Neural cell (in vitro differentiated cells): Measurements from ENCODE around the gene ZNF23. TPM values are rescaled to one million over a fixed set of nuclear protein-coding genes. Genes with fewer than 3 reads are reported as not detected.

Experiments
- H2AFZ ChIP-seq: fragments of 200-600, 300-800 bp; sonication (generic), shearing (Covaris generic); 2 replicates; pipeline ENCODE4 v1.6.0; 2014; ENCODE audit warnings: low read depth, mild to moderate bottlenecking, antibody characterized with exemption, low read length, moderate library complexity
- H3F3A ChIP-seq: fragments of 200-600 bp; shearing (Covaris generic); 2 replicates; pipeline ENCODE4 v1.6.1; 2016; ENCODE audit warnings: mild to moderate bottlenecking, moderate library complexity, mixed read lengths, antibody characterized with exemption, low read length; ENCODE audit not compliant: insufficient read depth, poor library complexity, severe bottlenecking
- H3K27ac ChIP-seq: fragments of 200-600, 300-800 bp; sonication (generic), shearing (Covaris generic); 2 replicates; pipeline ENCODE4 v1.5.1; 2014; ENCODE audit warnings: mild to moderate bottlenecking, low read length, moderate library complexity
- H3K27me3 ChIP-seq: fragments of 300-800, 200-600 bp; sonication (generic), shearing (Covaris generic); 2 replicates; pipeline ENCODE4 v1.6.0; 2014; ENCODE audit warnings: mild to moderate bottlenecking, low read depth, low read length, moderate library complexity; ENCODE audit not compliant: insufficient read depth
- H3K36me3 ChIP-seq: fragments of 300-800, 200-600 bp; sonication (generic), shearing (Covaris generic); 2 replicates; pipeline ENCODE4 v1.5.1; 2014; ENCODE audit warnings: mild to moderate bottlenecking, antibody characterized with exemption, low read length, moderate library complexity; ENCODE audit not compliant: insufficient read depth
- H3K4me2 ChIP-seq: fragments of 300-800, 200-600 bp; sonication (generic), shearing (Covaris generic); 2 replicates; pipeline ENCODE4 v1.6.0; 2014; ENCODE audit warnings: mild to moderate bottlenecking, low read length
- H3K4me3 ChIP-seq: fragments of 300-800, 200-600 bp; sonication (generic), shearing (Covaris generic); 2 replicates; pipeline ENCODE4 v1.5.1; 2014; ENCODE audit warnings: mild to moderate bottlenecking, low read length, moderate library complexity
- H3K79me2 ChIP-seq: fragments of 200-600 bp; shearing (Covaris generic); replicated peaks from 2 replicates; pipeline ENCODE4 v1.6.0; 2014; ENCODE audit warnings: mild to moderate bottlenecking, low read length, moderate library complexity; ENCODE audit not compliant: insufficient read depth
- H3K9ac ChIP-seq: fragments of 300-800, 200-600 bp; sonication (generic), shearing (Covaris generic); 2 replicates; pipeline ENCODE4 v1.6.1; 2016; ENCODE audit warnings: mild to moderate bottlenecking, low read length, mixed read lengths
- H3K9me2 ChIP-seq: fragments of 200-600 bp; shearing (Covaris generic); 2 replicates; pipeline ENCODE4 v1.6.1; 2016; ENCODE audit warnings: mild to moderate bottlenecking, low read length, mixed read lengths; ENCODE audit not compliant: insufficient read depth
- H3K9me3 ChIP-seq: fragments of 200-600, 300-800 bp; sonication (generic), shearing (Covaris generic); 2 replicates; pipeline ENCODE4 v1.6.1; 2016; ENCODE audit warnings: mild to moderate bottlenecking, mixed run types, low read length, moderate library complexity, mixed read lengths
- H4K20me1 ChIP-seq: fragments of 200-600 bp; shearing (Covaris generic); 2 replicates; pipeline ENCODE4 v1.6.1; 2016; ENCODE audit warnings: mild to moderate bottlenecking, mixed run types; ENCODE audit not compliant: insufficient read depth
- EP300 ChIP-seq: fragments of 450-650 bp; conservative IDR thresholded peaks from 2 replicates; pipeline ENCODE4 v1.6.1; 2014; ENCODE audit warnings: antibody characterized with exemption, mild to moderate bottlenecking, moderate library complexity; ENCODE audit not compliant: poor library complexity, severe bottlenecking
- EZH2 ChIP-seq: fragments of 200-600, 300-800 bp; shearing (Covaris generic), sonication (generic); IDR thresholded peaks from 2 replicates; pipeline ENCODE4 v1.6.1; 2014; ENCODE audit warnings: antibody characterized with exemption, low read length, borderline replicate concordance, mild to moderate bottlenecking; ENCODE audit not compliant: insufficient read depth, poor library complexity, severe bottlenecking
- MXI1 ChIP-seq: fragments of 450-650 bp; conservative IDR thresholded peaks from 2 replicates; pipeline ENCODE4 v1.6.1; 2014; ENCODE audit warnings: antibody characterized with exemption, mild to moderate bottlenecking; ENCODE audit not compliant: poor library complexity, severe bottlenecking
- POLR2AphosphoS5 ChIP-seq: IDR thresholded peaks from 2 replicates; pipeline ENCODE4 v1.6.1; 2012
- RAD21 ChIP-seq: fragments of 450-650 bp; conservative IDR thresholded peaks from 2 replicates; pipeline ENCODE4 v1.6.1; 2014; ENCODE audit warnings: antibody characterized with exemption, mild to moderate bottlenecking, moderate library complexity
- SMC3 ChIP-seq: fragments of 450-650 bp; conservative IDR thresholded peaks from 2 replicates; pipeline ENCODE4 v1.6.1; 2014; ENCODE audit warnings: antibody characterized with exemption, mild to moderate bottlenecking, moderate library complexity; ENCODE audit not compliant: poor library complexity
- TAF1 ChIP-seq: IDR thresholded peaks from 2 replicates; pipeline ENCODE4 v1.6.1; 2012; ENCODE audit warnings: low read depth
- polyA plus RNA-seq: library from polyadenylated mRNA; depleted of rRNA; stranded (reverse); fragments of >200 nt; gene quantifications from 2 replicates; pipeline ENCODE4 v1.2.3, GENCODE V29; 2014
- TF ChIP-seq, protein P1 (sequence below): fragments of 450-650 bp; IDR thresholded peaks from 2 replicates; pipeline ENCODE4 v1.5.1; 2014; ENCODE audit warnings: antibody characterized with exemption, mild to moderate bottlenecking, moderate library complexity; ENCODE audit not compliant: poor library complexity, severe bottlenecking
- TF ChIP-seq, protein P2 (sequence below): IDR thresholded peaks from 2 replicates; pipeline ENCODE4 v1.6.1; 2012; ENCODE audit warnings: borderline replicate concordance

The ZNF23 gene
- polyA plus RNA-seq, 1 donor from 2014 or later: 40.4 TPM

DNA sequence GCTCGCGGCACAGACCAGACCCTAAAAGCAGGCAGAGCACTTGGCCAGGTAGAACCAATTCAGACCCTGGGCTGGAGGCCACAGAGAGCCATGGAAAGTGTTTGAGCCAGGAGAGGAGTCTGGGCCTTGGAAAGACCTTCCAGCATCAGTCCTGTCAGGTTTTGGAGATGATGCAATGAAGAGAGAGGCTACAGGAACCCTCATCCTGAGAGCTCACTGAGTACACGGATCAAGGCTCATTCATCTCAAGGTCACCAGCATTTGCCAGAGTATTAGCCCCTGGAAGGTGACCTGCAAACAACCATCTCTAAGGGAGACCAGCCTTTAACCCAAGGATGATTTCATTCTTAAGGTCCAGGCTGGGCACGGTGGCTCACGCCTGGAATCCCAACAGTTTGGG, 48.0 kb downstream of the ZNF23 start:
- Histone ChIP-seq H3K36me3 (no peaks in the 10 kb centered on the region), H3K9me2 (no peaks in the 10 kb centered on the region), H3K4me2 (no peak overlapping the region), H3K9ac (no peak overlapping the region), H3F3A (no peaks in the 10 kb centered on the region), H2AFZ (no peak overlapping the region), H3K27me3 (no peaks in the 10 kb centered on the region), H4K20me1 (no peaks in the 10 kb centered on the region), H3K9me3 (no peaks in the 10 kb centered on the region), H3K79me2 (no peaks in the 10 kb centered on the region), H3K27ac (no peak overlapping the region), H3K4me3 (no peak overlapping the region)
- TF ChIP-seq SMC3: no peak
- TF ChIP-seq EP300: no peak
- TF ChIP-seq TAF1: no peak
- TF ChIP-seq EZH2: no peak
- TF ChIP-seq, protein P1, sequence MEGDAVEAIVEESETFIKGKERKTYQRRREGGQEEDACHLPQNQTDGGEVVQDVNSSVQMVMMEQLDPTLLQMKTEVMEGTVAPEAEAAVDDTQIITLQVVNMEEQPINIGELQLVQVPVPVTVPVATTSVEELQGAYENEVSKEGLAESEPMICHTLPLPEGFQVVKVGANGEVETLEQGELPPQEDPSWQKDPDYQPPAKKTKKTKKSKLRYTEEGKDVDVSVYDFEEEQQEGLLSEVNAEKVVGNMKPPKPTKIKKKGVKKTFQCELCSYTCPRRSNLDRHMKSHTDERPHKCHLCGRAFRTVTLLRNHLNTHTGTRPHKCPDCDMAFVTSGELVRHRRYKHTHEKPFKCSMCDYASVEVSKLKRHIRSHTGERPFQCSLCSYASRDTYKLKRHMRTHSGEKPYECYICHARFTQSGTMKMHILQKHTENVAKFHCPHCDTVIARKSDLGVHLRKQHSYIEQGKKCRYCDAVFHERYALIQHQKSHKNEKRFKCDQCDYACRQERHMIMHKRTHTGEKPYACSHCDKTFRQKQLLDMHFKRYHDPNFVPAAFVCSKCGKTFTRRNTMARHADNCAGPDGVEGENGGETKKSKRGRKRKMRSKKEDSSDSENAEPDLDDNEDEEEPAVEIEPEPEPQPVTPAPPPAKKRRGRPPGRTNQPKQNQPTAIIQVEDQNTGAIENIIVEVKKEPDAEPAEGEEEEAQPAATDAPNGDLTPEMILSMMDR: no peak
- no peak for TF ChIP-seq MXI1
- no peak for TF ChIP-seq RAD21
- TF ChIP-seq POLR2AphosphoS5: no peak
- TF ChIP-seq, protein P2, sequence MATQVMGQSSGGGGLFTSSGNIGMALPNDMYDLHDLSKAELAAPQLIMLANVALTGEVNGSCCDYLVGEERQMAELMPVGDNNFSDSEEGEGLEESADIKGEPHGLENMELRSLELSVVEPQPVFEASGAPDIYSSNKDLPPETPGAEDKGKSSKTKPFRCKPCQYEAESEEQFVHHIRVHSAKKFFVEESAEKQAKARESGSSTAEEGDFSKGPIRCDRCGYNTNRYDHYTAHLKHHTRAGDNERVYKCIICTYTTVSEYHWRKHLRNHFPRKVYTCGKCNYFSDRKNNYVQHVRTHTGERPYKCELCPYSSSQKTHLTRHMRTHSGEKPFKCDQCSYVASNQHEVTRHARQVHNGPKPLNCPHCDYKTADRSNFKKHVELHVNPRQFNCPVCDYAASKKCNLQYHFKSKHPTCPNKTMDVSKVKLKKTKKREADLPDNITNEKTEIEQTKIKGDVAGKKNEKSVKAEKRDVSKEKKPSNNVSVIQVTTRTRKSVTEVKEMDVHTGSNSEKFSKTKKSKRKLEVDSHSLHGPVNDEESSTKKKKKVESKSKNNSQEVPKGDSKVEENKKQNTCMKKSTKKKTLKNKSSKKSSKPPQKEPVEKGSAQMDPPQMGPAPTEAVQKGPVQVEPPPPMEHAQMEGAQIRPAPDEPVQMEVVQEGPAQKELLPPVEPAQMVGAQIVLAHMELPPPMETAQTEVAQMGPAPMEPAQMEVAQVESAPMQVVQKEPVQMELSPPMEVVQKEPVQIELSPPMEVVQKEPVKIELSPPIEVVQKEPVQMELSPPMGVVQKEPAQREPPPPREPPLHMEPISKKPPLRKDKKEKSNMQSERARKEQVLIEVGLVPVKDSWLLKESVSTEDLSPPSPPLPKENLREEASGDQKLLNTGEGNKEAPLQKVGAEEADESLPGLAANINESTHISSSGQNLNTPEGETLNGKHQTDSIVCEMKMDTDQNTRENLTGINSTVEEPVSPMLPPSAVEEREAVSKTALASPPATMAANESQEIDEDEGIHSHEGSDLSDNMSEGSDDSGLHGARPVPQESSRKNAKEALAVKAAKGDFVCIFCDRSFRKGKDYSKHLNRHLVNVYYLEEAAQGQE: no peak

DNA sequence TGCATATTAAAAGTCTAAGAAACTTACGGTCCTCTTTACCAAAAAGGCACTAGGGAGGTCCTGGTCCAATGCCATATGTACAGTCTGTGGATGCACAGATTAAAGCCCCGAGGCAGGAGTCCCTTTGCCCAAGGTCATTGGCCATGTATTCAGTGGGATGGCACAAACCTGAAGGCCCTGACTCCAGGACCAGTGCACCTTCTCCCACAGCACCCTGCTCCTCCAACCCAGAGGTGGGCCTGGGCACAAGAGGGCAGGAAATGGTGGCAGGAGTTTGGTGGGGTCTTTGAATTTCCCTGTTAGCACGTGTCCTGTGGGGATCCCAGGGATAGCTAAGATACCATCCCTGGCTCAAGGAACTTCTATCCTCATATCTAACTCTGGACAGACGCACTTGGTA, 48.7 kb downstream of the ZNF23 start:
- Histone ChIP-seq H3F3A (no peaks in the 10 kb centered on the region), H3K4me3 (no peak overlapping the region), H3K9ac (no peak overlapping the region), H2AFZ (no peak overlapping the region), H3K27ac (no peak overlapping the region), H3K4me2 (no peak overlapping the region), H3K9me3 (no peaks in the 10 kb centered on the region), H3K79me2 (no peaks in the 10 kb centered on the region), H3K36me3 (no peaks in the 10 kb centered on the region), H4K20me1 (no peaks in the 10 kb centered on the region), H3K27me3 (no peaks in the 10 kb centered on the region), H3K9me2 (no peaks in the 10 kb centered on the region)
- TF ChIP-seq, protein P1: no peak
- TF ChIP-seq POLR2AphosphoS5 (no peak), RAD21 (no peak)
